GM21717 (cell line): ENCODE measurements around the gene HSPA2.
"Not testable (repeated sequence)": the region's sequence is repeated elsewhere in the genome, so short reads cannot be mapped to it uniquely, and the experiment has no call there.

ENCODE experiments used
- ATAC-seq: cut with Tn5 transposase; IDR thresholded peaks from one replicate; pipeline ENCODE4 v1.9.1; 2021; ENCODE audit warnings: mild to moderate bottlenecking, moderate library complexity; ENCODE audit not compliant: unreplicated experiment

HSPA2 gene

GRCh38 chr14:64513271-64513670 lies 27.3 kb upstream of the HSPA2 start:
- no peak for ATAC-seq

GRCh38 chr14:64515053-64515452 lies 25.5 kb upstream of the HSPA2 start:
- ATAC-seq: no peak

GRCh38 chr14:64516969-64517368 lies 23.6 kb upstream of the HSPA2 start:
- no peak for ATAC-seq

GRCh38 chr14:64517667-64518066 lies 22.9 kb upstream of the HSPA2 start:
- ATAC-seq: not testable (repeated sequence)

- ATAC-seq: no peak
Measured at GRCh38 chr14:64518229-64518628, 22.3 kb upstream of the HSPA2 start.

- no peak for ATAC-seq
Measured at GRCh38 chr14:64520699-64521098, 19.8 kb upstream of the HSPA2 start.

GRCh38 chr14:64522591-64523355 lies 17.8 kb upstream of the HSPA2 start:
- no peak for ATAC-seq

- no peak for ATAC-seq
Measured at GRCh38 chr14:64525354-64525753, 15.2 kb upstream of the HSPA2 start.

GRCh38 chr14:64531567-64531966 lies 9.0 kb upstream of the HSPA2 start:
- no peak for ATAC-seq

- no peak for ATAC-seq
Measured at GRCh38 chr14:64536488-64537245, 3.9 kb upstream of the HSPA2 start.

GRCh38 chr14:64541261-64541971 lies 875 bp downstream of the HSPA2 start:
- ATAC-seq: no peak

GRCh38 chr14:64541972-64542835 lies 1.7 kb downstream of the HSPA2 start:
- ATAC-seq: no peak

GRCh38 chr14:64542836-64543201 lies 2.3 kb downstream of the HSPA2 start:
- ATAC-seq: no peak

- ATAC-seq: no peak
Measured at GRCh38 chr14:64544607-64545312, 4.2 kb downstream of the HSPA2 start.

GRCh38 chr14:64549016-64549415 lies 8.5 kb downstream of the HSPA2 start:
- ATAC-seq: no peak

- no peak for ATAC-seq
Measured at GRCh38 chr14:64549791-64550620, 9.5 kb downstream of the HSPA2 start, which contains the start of gene PPP1R36. Gene PPP1R36, plus strand, starts transcription at chr14:64549961. Its CDS starts 37 bp downstream, at chr14:64549998.

GRCh38 chr14:64550621-64551333 lies 10.2 kb downstream of the HSPA2 start:
- no peak for ATAC-seq

- no peak for ATAC-seq
Measured at GRCh38 chr14:64554556-64554955, 14.0 kb downstream of the HSPA2 start.

- no peak for ATAC-seq
Measured at GRCh38 chr14:64556526-64556925, 16.0 kb downstream of the HSPA2 start.
